GM12874 (cell line): ENCODE data around the gene ITGAD.

Experiments
- CTCF ChIP-seq: IDR thresholded peaks from 2 replicates; pipeline ENCODE4 v1.5.1; 2011; ENCODE audit warnings: low read depth, mild to moderate bottlenecking, control low read depth, low read length, moderate library complexity; ENCODE audit not compliant: insufficient read depth

The ITGAD gene

GRCh38 chr16:31352376-31353115, 40.6 kb upstream of the ITGAD start:
- no peak for TF ChIP-seq CTCF

DNA sequence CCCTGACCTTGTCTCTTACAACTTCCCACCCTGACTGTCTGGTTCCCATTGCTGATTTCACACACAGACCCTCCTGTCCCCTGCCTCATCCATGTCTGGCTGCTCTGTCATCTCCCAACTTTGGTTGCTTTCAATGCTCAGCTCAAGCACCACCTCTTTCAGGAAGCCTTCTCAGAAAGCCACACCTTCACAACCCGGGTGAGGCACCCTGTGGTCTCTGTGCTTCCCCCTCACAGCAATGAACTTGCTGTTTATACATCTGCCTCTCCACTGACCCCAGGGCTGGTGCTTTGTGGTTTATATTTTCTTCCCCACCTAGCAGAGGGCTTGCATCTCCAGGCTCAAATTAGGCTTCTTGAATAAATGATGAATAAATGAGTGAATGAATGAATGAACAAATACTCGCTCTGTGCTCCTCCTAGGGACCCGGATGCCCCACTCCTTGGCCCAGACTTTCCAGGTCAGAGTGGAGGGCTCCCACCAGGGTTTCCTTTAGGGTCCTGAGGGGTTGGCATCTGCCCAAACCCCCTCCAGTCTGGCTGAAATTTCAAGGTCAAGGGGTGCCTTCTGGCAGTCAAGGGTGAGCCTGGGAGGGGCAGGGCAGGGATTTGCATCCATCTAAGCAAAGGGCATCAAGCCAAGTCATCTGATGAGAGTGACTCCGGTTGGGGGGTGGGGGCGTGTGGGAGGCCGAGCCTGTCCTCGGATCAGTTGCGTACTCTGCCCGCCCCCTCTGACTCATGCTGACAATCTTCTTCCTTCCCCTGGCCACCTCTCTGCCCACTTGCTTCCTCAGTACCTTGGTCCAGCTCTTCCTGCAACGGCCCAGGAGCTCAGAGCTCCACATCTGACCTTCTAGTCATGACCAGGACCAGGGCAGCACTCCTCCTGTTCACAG, 38.5 kb upstream of the ITGAD start, which contains the start of gene ITGAX:
Gene ITGAX (plus strand): TSS at position 783 of the 898 bp plus-strand sequence. CDS start 79 bp downstream, at position 862.
- TF ChIP-seq CTCF, result no peak

DNA sequence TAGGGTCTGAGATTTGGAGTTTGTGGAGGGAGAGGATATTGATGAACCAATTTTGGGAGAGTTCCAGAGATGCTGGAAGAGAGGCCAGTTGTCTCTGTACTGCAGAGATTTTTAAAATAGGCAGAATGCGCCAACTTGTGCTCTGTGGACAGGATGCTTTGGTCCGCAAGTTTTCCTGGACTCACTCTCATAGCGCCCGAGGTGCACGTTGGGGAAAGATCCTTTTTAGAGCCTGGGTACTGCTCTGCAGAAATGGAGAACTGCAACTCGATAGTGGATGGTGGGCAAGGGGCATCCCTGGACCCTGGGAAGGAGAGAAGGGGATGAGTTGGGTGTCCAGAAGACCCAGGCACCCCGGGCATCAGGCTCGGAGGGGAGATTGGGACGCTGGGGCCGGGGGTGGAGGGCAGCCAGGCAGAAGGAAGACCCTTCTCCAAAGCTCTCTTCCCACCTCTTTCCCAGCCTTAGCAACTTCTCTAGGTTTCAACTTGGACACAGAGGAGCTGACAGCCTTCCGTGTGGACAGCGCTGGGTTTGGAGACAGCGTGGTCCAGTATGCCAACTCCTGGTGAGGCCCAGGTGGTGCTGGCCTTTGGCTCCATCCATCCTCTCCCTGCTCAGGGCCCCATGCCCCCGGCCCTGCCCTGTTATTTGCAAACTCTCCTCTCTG, 37.6 kb upstream of the ITGAD start:
- no peak for TF ChIP-seq CTCF

DNA sequence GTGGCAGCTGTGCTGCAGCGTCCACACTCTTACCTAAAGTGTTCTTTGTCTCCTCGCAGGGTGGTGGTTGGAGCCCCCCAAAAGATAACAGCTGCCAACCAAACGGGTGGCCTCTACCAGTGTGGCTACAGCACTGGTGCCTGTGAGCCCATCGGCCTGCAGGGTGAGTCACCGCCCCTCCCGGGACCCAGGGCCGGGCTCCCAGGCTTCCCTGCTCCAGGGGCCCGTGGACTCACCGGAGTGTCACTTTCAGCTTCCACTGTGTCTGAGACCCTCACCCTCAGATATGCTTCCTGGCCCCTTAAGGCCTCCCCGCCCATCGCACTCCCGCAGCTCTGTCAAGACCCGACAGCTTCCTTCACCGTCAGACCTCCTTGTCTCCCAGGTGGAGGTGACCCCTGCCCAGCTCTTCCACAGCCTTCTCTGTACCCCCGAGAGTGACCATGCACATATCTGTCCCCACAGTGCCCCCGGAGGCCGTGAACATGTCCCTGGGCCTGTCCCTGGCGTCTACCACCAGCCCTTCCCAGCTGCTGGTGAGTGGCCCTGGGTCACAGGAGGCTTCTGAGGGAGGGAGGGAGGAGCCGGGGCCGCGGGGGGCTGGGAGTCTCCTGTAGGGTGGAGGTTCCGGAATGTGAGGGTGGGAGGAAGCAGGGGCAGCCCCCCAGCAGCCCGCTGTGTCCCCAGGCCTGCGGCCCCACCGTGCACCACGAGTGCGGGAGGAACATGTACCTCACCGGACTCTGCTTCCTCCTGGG, 36.4 kb upstream of the ITGAD start:
- TF ChIP-seq CTCF, result no peak

GRCh38 chr16:31357324-31358109, 35.6 kb upstream of the ITGAD start:
- 0 out of 2 replicates have a peak, but pooled peaks have one; percentile 9 for TF ChIP-seq CTCF

GRCh38 chr16:31360251-31360650, 32.9 kb upstream of the ITGAD start:
- TF ChIP-seq CTCF, result no peak
